Hippocampal formation (tissue), 2 donors: ENCODE measurements around the gene NELL1.

Experiments
- DNase-seq, 2 donors: peaks; one replicate each; lab custom pipeline; 2025; lab: John Stamatoyannopoulos, UW

Gene NELL1

DNA sequence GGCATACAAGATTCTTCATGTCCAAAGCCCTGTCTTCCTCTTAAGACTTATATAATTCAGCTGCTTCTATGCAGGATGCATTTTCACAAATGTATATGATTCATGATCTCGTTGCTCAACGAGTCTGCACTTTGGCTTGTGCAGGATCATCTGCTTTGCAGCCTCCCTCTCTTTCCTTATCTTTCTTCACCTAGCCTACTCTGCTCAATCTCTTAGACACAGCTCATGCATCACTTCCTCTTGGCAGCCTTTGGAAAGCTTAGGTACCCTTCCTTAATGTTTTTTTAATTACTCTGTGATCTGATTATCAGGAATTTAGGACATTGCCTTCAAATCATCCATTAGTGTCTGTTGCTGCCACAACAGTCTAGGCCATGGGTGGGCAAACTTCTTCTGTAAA lies 673.8 kb downstream of the NELL1 start:
- no peak for DNase-seq

DNA sequence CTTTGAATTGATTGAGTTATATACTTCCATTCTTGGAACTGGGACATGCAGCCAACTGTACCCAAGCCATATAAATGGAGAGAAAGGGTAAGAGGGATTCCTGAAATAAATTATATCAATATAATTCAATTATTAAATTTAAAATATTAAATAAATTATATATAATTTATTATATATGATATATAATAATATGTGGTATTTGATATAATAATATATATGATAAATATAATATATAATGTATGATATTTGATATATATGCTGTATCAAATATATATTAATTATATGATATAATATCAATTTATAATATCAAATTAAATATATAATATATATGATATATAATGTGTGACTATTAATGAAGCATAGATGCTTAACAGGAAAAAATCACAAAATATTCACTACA lies 677.0 kb downstream of the NELL1 start:
- DNase-seq = no peak

DNA sequence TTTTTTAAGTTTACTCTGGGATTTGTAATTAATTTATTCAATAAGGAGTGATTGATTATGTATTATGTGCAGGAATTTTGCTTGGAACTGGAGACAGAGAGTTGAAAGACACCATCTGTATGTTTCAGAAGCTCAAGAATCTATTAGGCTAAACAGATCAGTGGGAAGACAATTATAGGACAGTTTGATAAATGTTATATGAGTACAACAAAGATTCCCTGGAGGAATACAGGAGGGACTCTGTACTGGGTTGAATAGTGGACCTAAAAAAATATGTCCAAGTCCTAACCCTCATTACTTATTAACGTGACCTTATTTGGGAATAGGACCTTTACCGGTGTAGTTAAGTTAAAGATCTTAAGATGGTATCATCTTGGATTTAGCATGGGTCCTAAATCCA lies 681.2 kb downstream of the NELL1 start:
- no peak for DNase-seq

DNA sequence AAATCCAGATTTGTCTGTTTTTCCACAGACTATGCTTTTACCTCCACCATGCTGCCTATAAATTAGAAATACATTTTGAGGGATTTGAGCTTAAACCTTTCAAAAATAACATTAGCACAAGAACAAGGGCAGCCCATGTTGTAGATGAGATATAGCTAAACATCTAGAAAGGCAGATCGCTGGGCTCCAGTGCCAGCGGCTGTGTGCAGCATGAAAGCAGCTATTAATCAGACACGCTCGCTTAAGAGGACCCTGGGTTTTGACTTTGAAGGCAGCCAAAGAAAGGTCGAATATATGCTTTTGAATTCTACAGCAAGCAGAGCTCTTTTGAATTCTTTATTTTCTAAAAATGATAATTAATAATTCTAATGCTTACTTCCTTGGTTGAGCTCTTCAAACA lies 684.0 kb downstream of the NELL1 start:
- DNase-seq = no peak

DNA sequence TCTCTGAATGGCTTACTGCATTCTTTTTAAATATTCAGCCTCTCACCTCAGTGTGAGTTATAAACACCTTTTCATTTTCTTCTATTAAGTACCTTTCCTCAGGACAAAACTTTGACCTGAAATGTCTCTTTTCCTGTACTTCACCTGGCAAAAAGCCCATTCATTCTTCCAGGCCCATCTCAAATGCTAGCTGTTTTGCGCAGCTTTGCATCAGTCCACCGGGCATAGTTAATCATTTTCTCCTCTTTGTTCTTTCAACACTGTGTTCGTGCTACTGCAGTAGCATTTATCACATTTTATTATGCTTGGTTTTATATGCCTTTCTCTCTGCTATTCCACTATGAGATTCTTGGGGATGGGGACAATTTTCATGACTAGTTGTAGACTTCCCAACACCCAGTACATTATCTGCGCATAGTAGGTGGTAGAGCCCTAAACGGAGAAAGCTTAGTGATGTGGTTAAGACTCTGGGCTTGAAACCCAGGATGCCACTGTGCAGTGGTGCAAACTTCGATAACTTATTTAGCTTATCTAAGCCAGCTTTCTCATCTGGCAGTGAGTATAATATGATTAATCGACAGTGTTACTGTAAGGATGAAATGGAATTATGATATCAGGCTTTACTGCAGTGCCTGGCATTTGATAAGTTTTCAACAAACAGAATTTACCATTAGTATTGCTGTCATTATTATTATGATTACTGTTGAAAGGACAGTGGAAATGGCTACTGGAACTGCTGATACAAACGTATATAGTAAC lies 695.7 kb downstream of the NELL1 start:
- no peak for DNase-seq

DNA sequence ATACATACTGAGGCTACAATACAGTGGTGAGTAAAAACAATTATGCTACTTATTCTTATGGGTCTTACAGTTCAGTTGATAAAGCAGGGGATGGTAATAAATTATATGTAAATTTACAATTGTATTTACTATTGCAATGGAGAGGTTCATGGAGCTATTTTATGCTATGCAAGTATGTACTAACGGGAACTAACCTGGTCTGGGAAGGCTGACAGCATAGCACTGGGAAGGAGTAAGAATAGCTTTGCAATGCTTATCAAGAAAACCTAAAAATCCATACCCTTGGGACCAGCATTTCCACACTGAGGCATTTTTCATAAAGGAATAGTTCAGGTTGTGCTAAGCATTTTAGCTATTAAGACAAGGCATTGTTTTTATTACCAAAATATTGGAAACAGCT lies 700.6 kb downstream of the NELL1 start:
- no peak for DNase-seq

DNA sequence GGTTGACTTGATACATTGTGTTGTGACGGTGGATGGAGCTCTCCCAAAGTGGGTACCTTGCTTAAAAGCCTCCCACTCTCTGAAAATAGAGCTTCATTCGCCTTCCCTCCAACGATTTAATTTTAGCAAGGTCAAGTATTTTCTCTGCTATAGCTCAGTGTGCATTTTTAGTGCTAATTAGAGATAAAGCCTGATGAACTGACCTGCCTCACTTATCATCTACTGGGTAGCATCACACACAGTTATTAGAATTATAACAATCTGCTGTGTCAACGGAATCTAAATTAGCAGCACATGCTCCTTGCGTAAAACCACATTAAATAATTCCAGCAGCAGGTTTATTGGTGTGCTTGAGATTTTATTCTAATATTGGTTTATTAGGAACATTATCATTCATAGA lies 701.7 kb downstream of the NELL1 start:
- DNase-seq = no peak

DNA sequence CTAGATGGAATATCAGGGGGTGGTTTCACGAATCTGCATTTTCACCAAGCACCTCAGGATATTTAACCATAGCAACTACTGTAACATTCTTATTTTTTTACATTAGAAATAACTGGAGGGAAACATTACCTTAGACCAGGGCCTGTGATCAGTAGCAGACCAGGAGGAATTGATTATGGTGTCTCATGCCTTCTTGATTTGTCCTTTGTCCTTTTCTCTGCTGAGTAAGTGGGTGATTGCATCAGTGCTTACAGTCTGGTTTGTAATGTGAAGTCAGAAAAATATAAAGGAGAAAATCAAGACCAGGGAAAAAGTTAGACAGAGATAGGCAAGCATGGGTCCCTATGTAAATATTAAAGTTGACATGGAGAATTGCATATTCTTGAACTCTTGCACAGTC lies 703.3 kb downstream of the NELL1 start:
- DNase-seq = no peak

DNA sequence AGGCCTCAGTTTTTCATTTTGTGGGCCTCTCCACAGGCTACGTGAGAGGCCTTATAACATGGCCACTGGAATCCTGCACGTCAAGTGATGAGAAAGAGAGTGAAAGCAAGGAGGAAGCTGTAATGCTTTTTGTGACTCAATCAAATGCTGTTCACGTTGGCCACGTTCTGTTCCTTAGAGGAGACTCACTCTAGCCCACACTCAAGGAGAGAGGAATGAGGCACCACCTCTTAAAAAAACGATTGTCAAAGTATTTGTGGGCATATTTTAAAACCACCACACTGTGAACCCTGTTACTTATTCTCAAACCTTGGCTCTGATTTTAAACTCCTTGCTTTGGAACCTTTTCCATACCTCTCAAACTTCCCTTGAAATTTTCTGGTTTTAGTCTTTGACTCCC lies 705.0 kb downstream of the NELL1 start:
- DNase-seq = no peak

DNA sequence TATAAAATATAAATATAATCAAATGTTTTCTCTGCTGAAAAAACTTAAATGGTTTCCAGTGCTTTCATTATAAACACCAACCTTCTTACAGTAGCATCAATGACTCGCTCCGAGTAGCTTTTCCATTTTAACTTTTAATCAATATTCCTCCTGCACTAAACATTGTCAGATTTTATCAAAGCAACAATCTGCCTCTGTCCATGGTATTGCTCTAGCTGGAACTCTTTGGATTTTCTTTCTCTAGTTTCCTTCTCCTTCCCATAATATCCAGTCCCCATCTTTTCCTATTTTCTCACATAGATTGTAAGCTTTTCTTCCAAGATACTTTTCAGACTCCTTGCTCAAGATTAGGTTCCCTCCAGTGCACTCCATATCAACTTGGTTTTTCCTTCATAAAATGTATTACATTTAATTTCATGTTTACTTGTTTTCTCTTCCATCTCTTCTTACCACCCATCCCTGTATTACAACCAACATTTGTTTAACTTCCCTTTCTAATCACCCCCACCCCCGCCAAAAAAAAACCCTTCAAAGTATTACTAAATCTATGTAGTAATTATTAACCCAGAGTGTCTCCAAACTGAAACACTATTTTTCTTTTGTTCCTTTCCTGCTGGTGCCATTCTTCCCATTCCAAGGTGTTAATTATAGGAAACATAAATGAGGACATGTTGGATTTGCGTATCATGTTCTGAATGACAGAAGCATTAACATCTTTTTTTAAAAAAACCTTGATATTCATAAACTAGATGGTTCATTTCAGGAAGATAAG lies 716.5 kb downstream of the NELL1 start:
- DNase-seq = no peak

DNA sequence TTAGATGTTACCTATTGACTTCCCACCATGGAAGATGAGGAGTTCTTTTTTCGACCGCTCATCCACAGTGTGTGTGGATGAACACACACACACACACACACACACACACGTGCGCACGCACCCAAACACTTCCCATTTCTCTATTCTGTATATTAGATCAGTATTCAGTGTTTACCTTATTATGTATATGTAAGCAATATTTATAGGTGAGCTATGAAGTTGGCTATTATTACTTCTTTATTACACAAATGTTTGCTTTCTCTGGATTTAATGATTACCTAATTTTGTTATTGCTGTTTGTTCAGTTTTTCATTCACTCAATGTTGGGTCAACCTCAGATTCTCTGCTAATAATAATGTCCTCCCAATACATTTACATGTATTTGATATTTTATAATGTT lies 721.0 kb downstream of the NELL1 start:
- DNase-seq = no peak

DNA sequence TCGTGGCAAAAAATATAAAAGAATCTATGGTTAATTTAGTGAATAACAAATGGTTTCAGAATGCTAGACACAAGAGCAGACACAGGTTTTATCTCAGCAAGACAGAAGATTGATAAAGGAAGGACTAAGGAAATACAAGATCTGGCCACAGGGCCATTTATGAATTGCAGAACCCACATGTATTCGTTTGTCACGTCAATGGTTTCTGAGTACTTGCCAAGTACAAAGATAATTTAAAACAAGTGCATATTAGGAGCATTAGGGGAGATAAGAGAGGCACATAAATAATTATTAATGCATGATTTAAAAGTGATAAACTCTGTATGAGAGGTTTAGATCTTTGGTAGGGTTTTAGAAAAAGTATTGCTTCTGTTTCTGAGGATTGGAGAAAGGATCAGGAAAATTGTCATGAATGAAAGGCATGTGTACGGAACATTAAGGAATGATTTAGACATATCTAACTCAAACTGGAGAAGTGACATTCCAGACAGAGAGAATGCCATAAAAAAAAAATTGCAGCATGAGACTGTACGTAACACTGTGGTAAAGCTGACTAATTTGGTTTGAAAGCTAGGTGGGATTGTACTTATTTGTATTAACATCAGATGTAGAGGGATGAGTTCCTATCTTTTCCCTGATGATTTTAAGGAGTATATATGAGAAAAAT lies 727.1 kb downstream of the NELL1 start:
- no peak for DNase-seq

DNA sequence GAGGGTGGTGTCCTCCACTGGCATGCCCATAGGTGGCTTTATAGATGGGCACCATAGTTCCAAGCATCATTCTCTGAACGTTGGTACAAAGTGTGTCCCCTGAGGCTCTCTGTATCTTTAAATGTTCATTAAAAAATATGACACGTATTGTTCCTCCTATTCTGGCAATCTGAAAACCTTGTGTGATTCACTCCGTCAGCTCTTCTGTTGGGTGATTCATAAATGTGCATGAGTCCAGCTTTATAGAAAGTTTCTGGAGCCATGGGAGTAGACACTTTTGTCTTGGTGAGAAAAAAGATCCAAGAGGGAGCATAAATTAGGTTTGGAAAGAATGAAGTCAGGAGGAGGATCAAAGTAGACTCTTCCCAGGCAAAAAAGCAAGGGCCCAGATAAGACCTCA lies 728.8 kb downstream of the NELL1 start:
- no peak for DNase-seq

DNA sequence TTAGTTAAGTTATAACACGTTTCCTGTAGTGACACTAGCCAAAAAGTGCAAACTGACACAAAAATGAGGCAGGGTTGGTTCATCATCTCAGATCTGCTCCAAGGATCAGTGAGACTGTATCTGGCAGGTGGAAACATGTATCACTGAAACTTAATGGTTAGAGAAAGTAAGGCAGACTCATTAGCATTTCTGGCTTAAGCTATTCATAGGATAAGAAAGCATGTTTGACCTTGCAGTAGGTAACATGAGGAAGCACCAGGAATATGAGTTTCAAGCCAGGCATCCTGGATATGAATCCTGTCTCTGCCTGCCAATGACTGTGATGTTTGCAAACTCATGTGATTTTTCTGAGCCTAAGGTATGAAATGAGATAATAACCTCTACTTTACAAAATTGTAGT lies 732.1 kb downstream of the NELL1 start:
- DNase-seq = no peak

DNA sequence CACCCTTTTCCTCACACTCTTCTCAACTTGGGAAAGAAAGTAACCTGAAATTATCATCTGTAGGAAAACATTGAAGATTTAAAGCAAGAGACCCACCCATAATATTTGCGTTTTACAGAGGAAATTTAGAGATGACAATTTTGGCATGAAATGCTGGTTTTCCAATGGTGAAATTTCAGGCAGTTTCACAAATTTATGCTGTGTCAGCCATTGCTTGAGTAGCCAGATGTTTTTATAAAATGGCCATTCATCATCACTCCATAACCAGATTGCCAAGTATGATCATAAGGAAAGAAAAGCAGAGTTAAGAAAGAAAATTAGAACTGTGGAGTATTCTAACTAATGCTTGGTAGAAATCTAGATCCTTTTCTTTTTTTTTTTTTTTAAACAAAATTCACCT lies 732.9 kb downstream of the NELL1 start:
- DNase-seq = no peak

DNA sequence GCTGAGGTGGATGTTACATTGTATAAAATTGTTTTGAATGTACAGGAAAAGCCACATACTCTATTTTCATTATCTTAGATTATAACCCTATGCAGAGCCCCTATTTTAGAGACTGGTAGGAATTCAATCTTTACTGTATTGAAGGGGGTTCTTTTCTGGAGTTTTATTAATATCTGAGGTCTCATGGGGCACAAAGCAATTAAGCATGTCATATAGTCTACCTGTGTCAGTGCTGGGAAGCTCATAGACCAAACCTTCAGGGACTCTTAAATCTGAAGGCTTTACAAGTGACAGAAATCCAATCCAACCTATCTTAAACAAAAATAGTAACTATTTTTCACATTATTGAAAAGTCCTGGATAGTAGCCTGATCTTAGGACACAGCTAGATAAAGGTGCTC lies 733.7 kb downstream of the NELL1 start:
- DNase-seq = no peak

DNA sequence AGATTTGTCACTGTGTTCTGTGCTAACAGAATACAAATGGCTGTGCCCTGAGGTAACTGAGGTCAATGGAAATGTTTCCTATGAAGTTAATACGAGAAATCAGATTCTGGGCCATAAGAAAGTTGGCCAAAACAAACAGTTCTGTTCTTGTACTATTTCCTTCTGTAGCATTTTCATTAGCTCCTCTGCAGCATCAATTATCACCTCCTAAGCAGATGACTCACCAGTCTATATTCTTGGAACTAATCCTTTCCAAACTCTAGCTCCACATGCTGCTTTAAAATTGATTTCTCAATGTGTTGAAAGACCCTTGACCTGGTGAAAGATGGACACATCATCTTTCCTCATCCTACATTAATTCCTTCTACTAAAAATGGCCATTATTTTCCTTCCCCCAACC lies 736.0 kb downstream of the NELL1 start:
- DNase-seq = no peak

DNA sequence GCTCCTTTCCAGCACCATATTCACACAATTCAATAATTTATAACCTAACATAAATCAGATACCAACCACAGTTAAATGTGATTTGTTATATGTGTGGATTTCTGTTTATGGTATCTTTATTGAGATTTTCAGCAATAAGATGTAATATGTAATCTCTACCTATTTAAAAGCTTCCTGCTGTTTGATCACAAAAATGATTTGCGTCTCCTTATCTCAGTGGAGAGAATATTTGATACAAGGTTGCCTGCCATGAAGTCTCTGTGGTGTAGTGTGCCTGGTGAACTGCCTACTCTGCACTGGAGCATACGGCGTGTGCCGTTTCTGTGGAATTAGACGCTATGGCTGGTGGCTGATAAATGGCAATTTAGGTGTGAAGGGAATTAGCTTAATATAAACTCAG lies 741.1 kb downstream of the NELL1 start:
- DNase-seq = no peak

DNA sequence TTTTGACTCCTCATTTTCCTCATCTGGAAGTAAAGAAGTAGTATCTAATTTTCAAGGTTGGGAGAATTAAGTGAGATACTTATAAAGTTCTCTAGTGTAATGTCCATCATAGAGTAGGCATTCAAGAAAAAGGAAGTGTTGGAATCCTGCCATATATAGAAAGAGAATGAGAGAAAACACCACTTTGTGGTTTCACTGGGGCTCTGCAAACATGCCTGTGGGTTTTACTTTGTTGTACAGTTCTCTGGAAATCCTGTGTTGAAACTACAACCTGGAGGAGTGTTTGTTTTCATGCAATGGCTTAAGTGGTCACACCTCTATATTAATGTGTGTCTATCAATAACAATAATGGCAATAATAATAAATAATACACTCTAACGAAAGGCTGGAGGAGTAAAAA lies 741.7 kb downstream of the NELL1 start:
- no peak for DNase-seq

DNA sequence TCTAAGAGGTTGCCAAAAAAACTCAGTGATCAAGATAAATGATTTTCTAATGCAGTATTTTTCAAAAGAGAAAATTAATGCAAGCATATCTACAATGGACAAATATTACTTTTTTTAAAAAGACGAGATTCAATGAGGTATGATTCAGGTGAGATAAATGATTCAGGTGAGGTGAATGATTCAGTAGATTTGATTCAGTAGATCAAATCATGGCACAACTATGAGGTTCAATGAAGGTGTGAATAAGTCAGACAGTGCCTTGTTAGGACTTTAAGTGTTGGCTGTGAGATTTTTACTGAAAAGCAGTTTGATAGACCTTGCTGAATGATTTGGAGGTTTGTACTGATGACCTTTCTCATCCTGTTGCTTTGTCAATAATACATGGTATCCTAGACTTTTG lies 742.2 kb downstream of the NELL1 start:
- no peak for DNase-seq

DNA sequence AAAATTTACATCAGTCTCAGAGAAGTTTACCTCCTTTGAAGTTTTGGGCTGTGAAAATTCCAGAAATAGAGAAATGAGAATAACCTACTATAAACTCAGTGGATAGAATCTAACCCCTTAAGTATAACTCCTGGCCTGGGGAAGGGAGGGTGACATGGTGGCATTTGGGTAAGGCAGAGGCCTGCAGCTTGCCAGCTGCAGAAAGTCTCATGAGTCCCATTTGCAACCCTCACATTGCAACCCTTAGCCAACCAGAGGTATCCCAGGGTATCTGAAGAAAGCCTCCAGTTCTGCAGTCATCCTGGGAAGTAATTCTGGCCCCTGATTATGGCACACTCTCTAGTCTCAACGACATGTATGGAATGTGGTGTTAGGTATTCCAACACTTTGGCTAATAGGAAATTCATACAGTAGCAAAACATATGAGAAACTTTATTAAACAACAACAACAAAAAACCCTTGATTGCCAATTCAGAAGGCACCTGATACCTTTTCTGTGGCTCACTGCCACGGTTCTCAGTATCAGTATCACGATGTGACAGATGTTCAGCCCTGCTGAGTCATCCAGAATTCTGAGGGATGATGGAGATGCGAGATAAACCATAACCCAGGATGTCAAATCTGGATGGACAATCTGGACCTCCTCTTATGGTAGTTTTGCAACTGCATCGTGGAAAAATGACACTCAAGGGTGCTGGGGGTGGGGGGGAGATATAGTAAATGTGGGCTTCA lies 743.4 kb downstream of the NELL1 start:
- no peak for DNase-seq

DNA sequence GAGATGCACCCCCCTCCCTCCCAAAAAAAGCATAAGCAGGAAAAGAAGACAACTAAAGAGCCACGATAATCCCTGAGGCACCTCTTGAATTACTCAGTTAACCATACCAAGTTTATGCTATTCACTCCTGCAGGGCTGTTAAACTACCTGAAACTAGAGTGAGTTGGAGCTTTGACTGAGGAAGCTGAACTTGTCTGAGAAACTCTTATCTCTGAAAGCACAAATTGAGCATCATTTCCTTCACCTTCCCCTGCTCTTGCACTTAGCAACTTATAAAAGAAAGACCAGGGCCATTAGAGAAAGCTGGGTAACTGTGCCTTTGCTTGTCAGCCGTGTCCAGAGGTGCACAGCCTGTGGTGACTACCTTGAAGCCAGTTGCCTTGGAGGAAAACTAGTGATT lies 745.6 kb downstream of the NELL1 start:
- no peak for DNase-seq

DNA sequence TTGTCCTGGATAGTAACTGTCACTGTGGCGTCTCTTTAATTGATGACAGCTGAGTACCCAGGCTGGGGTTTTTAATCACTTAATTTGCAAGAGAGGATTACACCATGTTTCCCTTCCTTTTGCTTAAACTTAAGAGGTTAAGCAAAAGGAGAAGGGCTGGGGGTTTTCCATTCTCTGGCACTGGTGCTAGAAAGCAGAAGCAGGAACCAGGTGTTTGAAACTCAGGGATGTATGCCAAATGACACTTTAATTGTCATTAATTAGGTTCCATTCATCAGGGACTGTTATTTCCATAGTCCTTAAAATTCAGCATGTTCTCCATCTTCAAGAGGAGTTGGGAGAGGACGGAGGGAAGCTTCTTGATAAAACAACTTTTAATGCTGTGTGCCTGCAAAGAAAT lies 746.2 kb downstream of the NELL1 start:
- no peak for DNase-seq
